Thyroid gland (tissue), 4 donors: ENCODE measurements around the gene DTX3.

Experiments used
- POLR2A ChIP-seq, 2 donors: fragments of 450-650 bp; IDR thresholded peaks; one replicate each; pipeline ENCODE4 v1.6.1; 2017; ENCODE audit warnings: antibody characterized with exemption in 2 of 2, mild to moderate bottlenecking in 2 of 2, moderate library complexity in 1 of 2
- TF ChIP-seq, protein P1 (sequence below), 6 experiments: fragments of 200-600 bp in 3 of 6; fragments of 450-650 bp in 3 of 6; sonication (generic) in 3 of 6; IDR thresholded peaks; one replicate each; pipeline ENCODE4 v1.5.1; 2016 to 2019; ENCODE audit warnings: antibody characterized with exemption in 6 of 6, mild to moderate bottlenecking in 2 of 6, inconsistent platforms in 1 of 6, moderate library complexity in 1 of 6

DNA sequence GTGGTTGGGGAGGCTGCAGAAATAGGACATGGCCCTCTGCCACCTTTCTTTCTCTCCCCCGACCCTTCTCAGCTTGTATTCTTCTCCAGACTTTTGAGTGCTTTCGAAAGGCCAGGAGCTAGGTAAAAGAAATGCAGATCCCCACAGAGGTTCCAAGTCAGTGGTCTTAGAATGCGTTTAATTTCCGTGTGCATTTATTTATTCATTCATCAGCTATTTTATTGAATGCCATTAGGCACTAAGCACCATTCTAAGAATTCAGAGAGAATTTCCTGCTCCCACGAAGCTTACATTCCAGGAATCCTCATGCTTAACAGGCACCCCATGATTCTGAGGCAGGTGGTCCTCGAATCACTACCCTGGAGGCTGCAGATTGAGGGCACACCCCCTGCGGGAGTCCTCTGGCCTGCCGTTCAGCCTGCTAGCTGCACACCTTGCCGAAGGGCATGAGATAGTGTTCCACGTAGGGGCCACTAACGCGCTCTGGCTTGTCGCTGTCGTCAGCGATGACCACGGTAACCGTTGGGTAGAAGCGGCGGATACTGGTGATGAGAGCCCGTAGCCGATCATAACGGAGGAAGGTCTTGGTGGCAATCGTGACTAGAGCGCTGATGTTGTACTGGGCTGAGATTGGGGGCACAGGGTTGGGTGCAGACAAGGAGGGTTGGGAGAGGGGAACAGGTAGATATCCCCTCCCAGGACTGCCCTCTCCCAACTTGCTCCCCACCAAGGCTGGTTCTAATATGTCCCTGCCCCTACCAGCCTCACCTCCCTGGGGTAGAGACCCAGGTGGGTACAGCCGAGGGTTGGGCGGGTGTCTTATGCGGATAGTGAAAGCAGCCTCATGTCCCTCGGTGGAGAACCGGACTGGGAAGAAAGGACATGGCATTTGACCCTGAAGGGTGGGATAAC, 23.9 kb downstream of the DTX3 start:
- TF ChIP-seq, protein P1, sequence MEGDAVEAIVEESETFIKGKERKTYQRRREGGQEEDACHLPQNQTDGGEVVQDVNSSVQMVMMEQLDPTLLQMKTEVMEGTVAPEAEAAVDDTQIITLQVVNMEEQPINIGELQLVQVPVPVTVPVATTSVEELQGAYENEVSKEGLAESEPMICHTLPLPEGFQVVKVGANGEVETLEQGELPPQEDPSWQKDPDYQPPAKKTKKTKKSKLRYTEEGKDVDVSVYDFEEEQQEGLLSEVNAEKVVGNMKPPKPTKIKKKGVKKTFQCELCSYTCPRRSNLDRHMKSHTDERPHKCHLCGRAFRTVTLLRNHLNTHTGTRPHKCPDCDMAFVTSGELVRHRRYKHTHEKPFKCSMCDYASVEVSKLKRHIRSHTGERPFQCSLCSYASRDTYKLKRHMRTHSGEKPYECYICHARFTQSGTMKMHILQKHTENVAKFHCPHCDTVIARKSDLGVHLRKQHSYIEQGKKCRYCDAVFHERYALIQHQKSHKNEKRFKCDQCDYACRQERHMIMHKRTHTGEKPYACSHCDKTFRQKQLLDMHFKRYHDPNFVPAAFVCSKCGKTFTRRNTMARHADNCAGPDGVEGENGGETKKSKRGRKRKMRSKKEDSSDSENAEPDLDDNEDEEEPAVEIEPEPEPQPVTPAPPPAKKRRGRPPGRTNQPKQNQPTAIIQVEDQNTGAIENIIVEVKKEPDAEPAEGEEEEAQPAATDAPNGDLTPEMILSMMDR (IDR thresholded peaks at IDR 0.05): no peak
- no peak for TF ChIP-seq POLR2A (IDR thresholded peaks at IDR 0.05)
